ENCODE data around the gene CR1L. TPM values are rescaled to one million over a fixed set of nuclear protein-coding genes. Genes with fewer than 3 reads are reported as not detected.

Gene CR1L
- polyA plus RNA-seq, 1 donor from 2014 or later = not detected

- H3K27ac ChIP-seq (ENCODE audit: low read length) = no peak overlapping the region
- H3K4me2 ChIP-seq (ENCODE audit: low read length) = no peak overlapping the region
- H3K9me2 ChIP-seq (ENCODE audit: insufficient read depth, low read length) = no peaks in the 10 kb centered on the region
- no peak overlapping the region for H3K9ac ChIP-seq (ENCODE audit: low read length)
- H3K27me3 ChIP-seq (ENCODE audit: insufficient read depth, low read depth, low read length) = no peaks in the 10 kb centered on the region
- H3K4me3 ChIP-seq (ENCODE audit: low read length) = no peak overlapping the region
- H3K79me2 ChIP-seq (replicated peaks; ENCODE audit: insufficient read depth, low read length) = no peaks in the 10 kb centered on the region
- H3K36me3 ChIP-seq (ENCODE audit: insufficient read depth, low read length) = no peaks in the 10 kb centered on the region
- no peaks in the 10 kb centered on the region for H3F3A ChIP-seq (ENCODE audit: insufficient read depth, low read length, poor library complexity, severe bottlenecking)
- no peaks in the 10 kb centered on the region for H4K20me1 ChIP-seq (ENCODE audit: insufficient read depth)
- H3K9me3 ChIP-seq (ENCODE audit: low read length) = no peaks in the 10 kb centered on the region
- no peak overlapping the region for H2AFZ ChIP-seq (ENCODE audit: low read depth, low read length)
- TF ChIP-seq MXI1 (conservative IDR thresholded peaks at IDR 0.05; ENCODE audit: poor library complexity, severe bottlenecking) = no peak
- no peak for TF ChIP-seq SMC3 (conservative IDR thresholded peaks at IDR 0.05; ENCODE audit: poor library complexity)
- TF ChIP-seq EZH2 (IDR thresholded peaks at IDR 0.05; ENCODE audit: borderline replicate concordance, insufficient read depth, low read length, poor library complexity, severe bottlenecking) = no peak
- no peak for TF ChIP-seq EP300 (conservative IDR thresholded peaks at IDR 0.05; ENCODE audit: poor library complexity, severe bottlenecking)
- no peak for TF ChIP-seq TAF1 (IDR thresholded peaks at IDR 0.05; ENCODE audit: low read depth)
- no peak for TF ChIP-seq RAD21 (conservative IDR thresholded peaks at IDR 0.05)
- no peak for TF ChIP-seq POLR2AphosphoS5 (IDR thresholded peaks at IDR 0.05)
- TF ChIP-seq REST (IDR thresholded peaks at IDR 0.05; ENCODE audit: borderline replicate concordance) = no peak
- no peak for TF ChIP-seq CTCF (IDR thresholded peaks at IDR 0.05; ENCODE audit: poor library complexity, severe bottlenecking)
These were observed 51.0 kb downstream of the CR1L start for GRCh38 chr1:207695891-207696290.

GRCh38 chr1:207698822-207699483 is 54.0 kb downstream of the CR1L start:
- Histone ChIP-seq H3K4me2 (ENCODE audit: low read length) (no peak overlapping the region), H3K4me3 (ENCODE audit: low read length) (no peak overlapping the region), H3K9ac (ENCODE audit: low read length) (no peak overlapping the region), H3K27me3 (ENCODE audit: insufficient read depth, low read depth, low read length) (no peaks in the 10 kb centered on the region), H3K36me3 (ENCODE audit: insufficient read depth, low read length) (no peaks in the 10 kb centered on the region), H3K79me2 (replicated peaks; ENCODE audit: insufficient read depth, low read length) (no peaks in the 10 kb centered on the region), H4K20me1 (ENCODE audit: insufficient read depth) (no peaks in the 10 kb centered on the region), H3K9me2 (ENCODE audit: insufficient read depth, low read length) (no peaks in the 10 kb centered on the region), H2AFZ (ENCODE audit: low read depth, low read length) (no peak overlapping the region), H3K9me3 (ENCODE audit: low read length) (no peaks in the 10 kb centered on the region), H3F3A (ENCODE audit: insufficient read depth, low read length, poor library complexity, severe bottlenecking) (no peaks in the 10 kb centered on the region), H3K27ac (ENCODE audit: low read length) (no peak overlapping the region)
- TF ChIP-seq SMC3 (conservative IDR thresholded peaks at IDR 0.05; ENCODE audit: poor library complexity) (no peak), CTCF (IDR thresholded peaks at IDR 0.05; ENCODE audit: poor library complexity, severe bottlenecking) (peak; percentile 59), REST (IDR thresholded peaks at IDR 0.05; ENCODE audit: borderline replicate concordance) (no peak), EP300 (conservative IDR thresholded peaks at IDR 0.05; ENCODE audit: poor library complexity, severe bottlenecking) (no peak), POLR2AphosphoS5 (IDR thresholded peaks at IDR 0.05) (no peak), EZH2 (IDR thresholded peaks at IDR 0.05; ENCODE audit: borderline replicate concordance, insufficient read depth, low read length, poor library complexity, severe bottlenecking) (no peak), TAF1 (IDR thresholded peaks at IDR 0.05; ENCODE audit: low read depth) (no peak), RAD21 (conservative IDR thresholded peaks at IDR 0.05) (peak; percentile 47)
